Measurements from ENCODE around the gene CDC42SE1. TPM values are rescaled to one million over a fixed set of nuclear protein-coding genes. Genes with fewer than 3 reads are reported as not detected.

The CDC42SE1 gene
- total and polyA plus RNA-seq, 9 of the 15 experiments (the other 6 are each of a cell fraction or from before 2014, with no cell fraction given), result 78.1 to 189 (median 114) TPM

DNA sequence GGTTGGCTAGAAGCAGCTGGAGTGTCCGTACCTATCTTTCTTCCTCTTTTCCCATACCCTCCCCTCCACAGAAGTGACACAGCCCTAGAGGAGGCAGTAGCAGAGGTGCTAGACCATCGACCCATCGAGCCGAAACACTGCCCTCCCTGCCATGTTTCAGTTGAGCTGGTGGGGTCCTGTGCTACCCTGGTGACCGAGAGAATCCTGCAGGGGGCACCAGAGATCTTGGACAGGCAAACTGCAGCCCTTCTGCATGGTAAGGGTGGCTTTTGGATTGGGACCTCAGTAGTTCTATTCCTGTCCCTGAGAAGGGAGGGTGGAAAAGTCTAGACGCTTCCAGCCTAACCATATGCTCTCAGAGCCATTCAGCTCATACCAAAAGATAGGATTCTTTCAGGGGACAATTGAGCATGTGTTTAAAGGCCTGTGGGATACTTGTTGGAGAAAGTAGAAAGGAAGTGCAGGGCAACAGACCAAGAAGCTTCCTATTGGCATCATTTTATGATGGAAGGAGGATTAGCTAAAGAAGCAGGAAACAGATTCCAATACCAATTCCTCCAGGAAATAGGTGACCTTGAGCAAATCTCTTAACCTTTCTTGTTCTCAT, 34.8 kb downstream of the CDC42SE1 start:
- Histone ChIP-seq H3K36me3 (ENCODE audit: control insufficient read depth, insufficient read depth, low read length) (peaks cover 44% of the 10 kb centered on the region), H3K4me2 (ENCODE audit: insufficient read depth, low read length) (no peak overlapping the region; the same call in 1 of the 2 replicates), H3K79me2 (ENCODE audit: control insufficient read depth, insufficient read depth, low read length) (no peaks in the 10 kb centered on the region), H3K4me3 (no peak overlapping the region), H3K27me3 (ENCODE audit: control insufficient read depth in 2 of 2, insufficient read depth in 2 of 2, low read length in 2 of 2) (no peaks in the 10 kb centered on the region), H3K9me1 (ENCODE audit: control insufficient read depth, insufficient read depth, low read length) (no peaks in the 10 kb centered on the region), H3K27ac (ENCODE audit: extremely low read depth, low read depth, low read length) (no peak overlapping the region; the same call in 2 of the 3 replicates), H3K9me3 (replicated peaks; ENCODE audit: control insufficient read depth, insufficient read depth, low read depth, low read length) (no peaks in the 10 kb centered on the region), H4K20me1 (replicated peaks; ENCODE audit: control insufficient read depth, insufficient read depth, low read length) (no peaks in the 10 kb centered on the region), H3K9ac (ENCODE audit: insufficient read depth in 1 of 2, low read depth in 2 of 2, low read length in 2 of 2) (no peak overlapping the region), H3K4me1 (replicated peaks in 1 of 2; ENCODE audit: control insufficient read depth in 2 of 2, insufficient read depth in 2 of 2, low read length in 2 of 2) (no peaks in the 10 kb centered on the region; a peak in 2 of 5 replicates), H2AFZ (ENCODE audit: low read depth, low read length) (peak overlapping the region; percentile 54; the same call in 1 of the 2 replicates)
- ChIA-PET CTCF (ENCODE audit: low intra/inter-chr PET ratio) (interaction anchor here (1.0 to 3.4 kb wide), 2 partner anchors 36 to 130 kb away, joined by 3 to 23 read pairs; partner anchors contain the start of genes MLLT11 and TNFAIP8L2), POLR2A (interaction anchor here (0.6 to 2.4 kb wide), 11 partner anchors 10 to 817 kb away, joined by 3 to 8 read pairs (median 3); partner anchors contain the start of gene MRPL9)
- in situ Hi-C loops (cut with MboI) (no loop called here), intact Hi-C loops (cut with micrococcal nuclease) (loop anchor here (1.0 to 5.0 kb wide), 3 partner anchors 33 to 132 kb away; partner anchors contain the start of genes CDC42SE1, GABPB2 and TNFAIP8L2)
- no TSS peak for BruUV-seq (replicated peaks)
- DNase-seq (ENCODE audit: extremely low read depth in 1 of 4, low spot score in 3 of 4), result peak; percentile 55 to 88 (median 74)
- peak; percentile 99 for ATAC-seq
- FAIRE-seq, result peak; percentile 94
- 14% methylated on average over 6 of the region's 6 CpGs for WGBS (ENCODE audit: insufficient coverage, low coverage, missing lambda C conversion rate)
- TF ChIP-seq TAF1 (IDR thresholded peaks at IDR 0.05; ENCODE audit: control insufficient read depth, extremely low read depth, insufficient read depth, low read length, severe bottlenecking) (no peak), ZNF766 (CRISPR knock-in tag; conservative IDR thresholded peaks at IDR 0.05) (no peak), JUNB (CRISPR knock-in tag; conservative IDR thresholded peaks at IDR 0.05) (no peak), BMI1 (IDR thresholded peaks at IDR 0.05; ENCODE audit: low read length) (no peak), EHMT2 (IDR thresholded peaks at IDR 0.05) (peak; percentile 66), NELFE (IDR thresholded peaks at IDR 0.05; ENCODE audit: insufficient read depth, insufficient read length) (no peak), PRMT5 (CRISPR knock-in tag; IDR thresholded peaks at IDR 0.05) (no peak), STAG1 (CRISPR knock-in tag; IDR thresholded peaks at IDR 0.05; ENCODE audit: borderline replicate concordance) (peak; percentile 52; the same call in 1 of the 2 replicates), MYBL2 (IDR thresholded peaks at IDR 0.05; ENCODE audit: low read depth) (no peak), MYBL2 (CRISPR knock-in tag; IDR thresholded peaks at IDR 0.05; ENCODE audit: borderline replicate concordance) (no peak), KLF16 (IDR thresholded peaks at IDR 0.05) (no peak), CREB1 (IDR thresholded peaks at IDR 0.05) (no peak), CREB1 (CRISPR knock-in tag; IDR thresholded peaks at IDR 0.05) (no peak), POLR2AphosphoS5 (IDR thresholded peaks at IDR 0.05; ENCODE audit: control insufficient read depth, insufficient read depth, low read depth, low read length) (no peak), TRIM28 (IDR thresholded peaks at IDR 0.05) (no peak), L3MBTL2 (IDR thresholded peaks at IDR 0.05) (no peak), HMG20B (CRISPR knock-in tag; IDR thresholded peaks at IDR 0.05) (no peak)
- TF ChIP-seq, protein P1, sequence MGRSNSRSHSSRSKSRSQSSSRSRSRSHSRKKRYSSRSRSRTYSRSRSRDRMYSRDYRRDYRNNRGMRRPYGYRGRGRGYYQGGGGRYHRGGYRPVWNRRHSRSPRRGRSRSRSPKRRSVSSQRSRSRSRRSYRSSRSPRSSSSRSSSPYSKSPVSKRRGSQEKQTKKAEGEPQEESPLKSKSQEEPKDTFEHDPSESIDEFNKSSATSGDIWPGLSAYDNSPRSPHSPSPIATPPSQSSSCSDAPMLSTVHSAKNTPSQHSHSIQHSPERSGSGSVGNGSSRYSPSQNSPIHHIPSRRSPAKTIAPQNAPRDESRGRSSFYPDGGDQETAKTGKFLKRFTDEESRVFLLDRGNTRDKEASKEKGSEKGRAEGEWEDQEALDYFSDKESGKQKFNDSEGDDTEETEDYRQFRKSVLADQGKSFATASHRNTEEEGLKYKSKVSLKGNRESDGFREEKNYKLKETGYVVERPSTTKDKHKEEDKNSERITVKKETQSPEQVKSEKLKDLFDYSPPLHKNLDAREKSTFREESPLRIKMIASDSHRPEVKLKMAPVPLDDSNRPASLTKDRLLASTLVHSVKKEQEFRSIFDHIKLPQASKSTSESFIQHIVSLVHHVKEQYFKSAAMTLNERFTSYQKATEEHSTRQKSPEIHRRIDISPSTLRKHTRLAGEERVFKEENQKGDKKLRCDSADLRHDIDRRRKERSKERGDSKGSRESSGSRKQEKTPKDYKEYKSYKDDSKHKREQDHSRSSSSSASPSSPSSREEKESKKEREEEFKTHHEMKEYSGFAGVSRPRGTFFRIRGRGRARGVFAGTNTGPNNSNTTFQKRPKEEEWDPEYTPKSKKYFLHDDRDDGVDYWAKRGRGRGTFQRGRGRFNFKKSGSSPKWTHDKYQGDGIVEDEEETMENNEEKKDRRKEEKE (IDR thresholded peaks at IDR 0.05; ENCODE audit: borderline replicate concordance in 1 of 2, control insufficient read depth in 1 of 2, low read depth in 2 of 2, low read length in 1 of 2), result no peak
- TF ChIP-seq, protein P2, sequence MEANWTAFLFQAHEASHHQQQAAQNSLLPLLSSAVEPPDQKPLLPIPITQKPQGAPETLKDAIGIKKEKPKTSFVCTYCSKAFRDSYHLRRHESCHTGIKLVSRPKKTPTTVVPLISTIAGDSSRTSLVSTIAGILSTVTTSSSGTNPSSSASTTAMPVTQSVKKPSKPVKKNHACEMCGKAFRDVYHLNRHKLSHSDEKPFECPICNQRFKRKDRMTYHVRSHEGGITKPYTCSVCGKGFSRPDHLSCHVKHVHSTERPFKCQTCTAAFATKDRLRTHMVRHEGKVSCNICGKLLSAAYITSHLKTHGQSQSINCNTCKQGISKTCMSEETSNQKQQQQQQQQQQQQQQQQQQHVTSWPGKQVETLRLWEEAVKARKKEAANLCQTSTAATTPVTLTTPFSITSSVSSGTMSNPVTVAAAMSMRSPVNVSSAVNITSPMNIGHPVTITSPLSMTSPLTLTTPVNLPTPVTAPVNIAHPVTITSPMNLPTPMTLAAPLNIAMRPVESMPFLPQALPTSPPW (CRISPR knock-in tag; IDR thresholded peaks at IDR 0.05), result peak; percentile 25; the same call in 1 of the 2 replicates

Data from K562 (cell line).